ENCODE data around the gene ZNF516.
"Not testable (repeated sequence)": the region's sequence is repeated elsewhere in the genome, so short reads cannot be mapped to it uniquely, and the experiment has no call there.

The ZNF516 gene, protein sequence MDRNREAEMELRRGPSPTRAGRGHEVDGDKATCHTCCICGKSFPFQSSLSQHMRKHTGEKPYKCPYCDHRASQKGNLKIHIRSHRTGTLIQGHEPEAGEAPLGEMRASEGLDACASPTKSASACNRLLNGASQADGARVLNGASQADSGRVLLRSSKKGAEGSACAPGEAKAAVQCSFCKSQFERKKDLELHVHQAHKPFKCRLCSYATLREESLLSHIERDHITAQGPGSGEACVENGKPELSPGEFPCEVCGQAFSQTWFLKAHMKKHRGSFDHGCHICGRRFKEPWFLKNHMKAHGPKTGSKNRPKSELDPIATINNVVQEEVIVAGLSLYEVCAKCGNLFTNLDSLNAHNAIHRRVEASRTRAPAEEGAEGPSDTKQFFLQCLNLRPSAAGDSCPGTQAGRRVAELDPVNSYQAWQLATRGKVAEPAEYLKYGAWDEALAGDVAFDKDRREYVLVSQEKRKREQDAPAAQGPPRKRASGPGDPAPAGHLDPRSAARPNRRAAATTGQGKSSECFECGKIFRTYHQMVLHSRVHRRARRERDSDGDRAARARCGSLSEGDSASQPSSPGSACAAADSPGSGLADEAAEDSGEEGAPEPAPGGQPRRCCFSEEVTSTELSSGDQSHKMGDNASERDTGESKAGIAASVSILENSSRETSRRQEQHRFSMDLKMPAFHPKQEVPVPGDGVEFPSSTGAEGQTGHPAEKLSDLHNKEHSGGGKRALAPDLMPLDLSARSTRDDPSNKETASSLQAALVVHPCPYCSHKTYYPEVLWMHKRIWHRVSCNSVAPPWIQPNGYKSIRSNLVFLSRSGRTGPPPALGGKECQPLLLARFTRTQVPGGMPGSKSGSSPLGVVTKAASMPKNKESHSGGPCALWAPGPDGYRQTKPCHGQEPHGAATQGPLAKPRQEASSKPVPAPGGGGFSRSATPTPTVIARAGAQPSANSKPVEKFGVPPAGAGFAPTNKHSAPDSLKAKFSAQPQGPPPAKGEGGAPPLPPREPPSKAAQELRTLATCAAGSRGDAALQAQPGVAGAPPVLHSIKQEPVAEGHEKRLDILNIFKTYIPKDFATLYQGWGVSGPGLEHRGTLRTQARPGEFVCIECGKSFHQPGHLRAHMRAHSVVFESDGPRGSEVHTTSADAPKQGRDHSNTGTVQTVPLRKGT

GRCh38 chr18:76495006-76495370 lies at the start of gene ZNF516:
Gene ZNF516, minus strand, starts transcription at chr18:76495242. Its CDS starts 52,188 bp downstream, at chr18:76443054.
- TF ChIP-seq CTCF (IDR thresholded peaks at IDR 0.05; ENCODE audit: low read depth, low read length), result no peak
- no peak for DNase-seq (ENCODE audit: extremely low read depth, low read depth)

DNA sequence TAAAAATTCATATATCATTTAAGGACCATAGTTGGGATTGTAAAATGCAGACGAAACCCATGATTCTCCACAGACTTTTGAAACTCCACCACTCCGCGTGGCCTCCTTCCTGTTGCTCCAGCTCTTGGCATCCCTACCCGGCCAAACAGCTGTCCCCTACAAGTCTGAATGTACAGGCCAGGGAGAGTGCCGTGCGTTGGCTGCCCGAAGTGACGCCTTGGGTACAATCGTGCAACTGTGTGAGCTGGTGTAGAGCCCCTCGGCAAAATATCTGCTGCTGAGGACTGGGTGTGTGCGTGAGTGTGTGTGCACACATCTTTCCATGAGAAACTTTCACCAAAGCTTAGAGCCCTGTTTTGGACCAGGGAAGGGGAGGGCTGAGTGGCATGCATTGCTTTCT lies 43.8 kb upstream of the ZNF516 start:
- no peak for DNase-seq (ENCODE audit: extremely low read depth, low read depth)
- no peak for TF ChIP-seq CTCF (IDR thresholded peaks at IDR 0.05; ENCODE audit: low read depth, low read length)

DNA sequence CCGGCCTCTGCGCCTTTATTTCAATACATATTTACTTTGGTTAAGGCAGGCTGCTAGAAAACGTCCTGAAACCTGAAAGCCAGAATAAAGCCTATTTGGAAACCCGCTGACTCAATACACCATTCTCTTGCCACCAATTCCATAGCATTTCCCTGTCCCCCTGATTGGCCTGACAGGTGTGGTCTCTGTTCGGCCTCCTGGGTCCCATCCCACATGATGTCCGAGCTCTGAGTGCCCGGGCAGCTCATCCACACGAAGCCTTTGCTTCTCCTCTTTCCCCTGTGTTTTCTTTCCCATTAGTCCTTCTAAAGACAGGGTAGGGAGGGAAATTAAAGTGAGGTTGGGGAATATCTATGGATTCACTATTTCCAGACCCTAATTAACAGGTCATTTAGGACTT lies 42.6 kb upstream of the ZNF516 start:
- TF ChIP-seq CTCF (IDR thresholded peaks at IDR 0.05; ENCODE audit: low read depth, low read length), result no peak
- no peak for DNase-seq (ENCODE audit: extremely low read depth, low read depth)

DNA sequence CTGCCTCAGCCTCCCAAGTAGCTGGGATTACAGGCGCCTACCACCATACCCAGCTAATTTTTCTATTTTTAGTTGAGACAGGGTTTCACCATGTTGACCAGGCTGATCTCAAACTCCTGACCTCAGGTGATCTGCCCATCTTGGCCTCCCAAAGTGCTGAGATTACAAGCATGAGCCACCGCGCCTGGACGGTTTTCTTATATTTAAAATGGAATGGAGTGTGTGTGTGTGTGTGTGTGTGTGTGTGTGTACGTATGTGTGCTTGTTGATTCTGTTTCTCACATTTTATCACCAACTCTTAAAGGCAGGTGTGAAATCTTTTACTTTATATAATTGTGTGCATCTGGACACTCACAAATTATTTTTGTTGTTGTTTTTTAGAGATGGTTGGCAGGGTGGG lies 41.6 kb upstream of the ZNF516 start:
- DNase-seq (ENCODE audit: extremely low read depth, low read depth), result not testable (repeated sequence)

DNA sequence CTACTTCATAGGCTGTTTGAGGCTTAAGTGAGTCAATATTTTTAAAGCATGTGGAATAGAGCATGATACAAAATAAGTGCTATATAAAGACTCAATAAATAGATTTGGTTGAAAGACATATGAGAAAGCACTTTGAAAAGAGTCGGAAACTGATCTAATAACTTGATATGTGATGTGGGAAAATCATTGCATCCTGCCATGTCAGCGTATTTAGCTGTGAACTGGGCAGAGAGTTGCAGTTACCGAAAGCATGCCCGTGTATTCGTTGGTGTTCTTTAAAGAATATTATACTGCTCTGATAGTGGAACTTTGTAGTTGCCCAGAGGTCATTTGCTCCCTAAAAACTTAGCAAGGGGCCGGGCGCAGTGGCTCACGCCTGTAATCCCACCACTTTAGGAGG lies 37.8 kb upstream of the ZNF516 start:
- no peak for TF ChIP-seq CTCF (IDR thresholded peaks at IDR 0.05; ENCODE audit: low read depth, low read length)
- no peak for DNase-seq (ENCODE audit: extremely low read depth, low read depth)

- DNase-seq (ENCODE audit: extremely low read depth, low read depth), result no peak
- no peak for TF ChIP-seq CTCF (IDR thresholded peaks at IDR 0.05; ENCODE audit: low read depth, low read length)
These were observed 35.8 kb upstream of the ZNF516 start for GRCh38 chr18:76530846-76531245.

DNA sequence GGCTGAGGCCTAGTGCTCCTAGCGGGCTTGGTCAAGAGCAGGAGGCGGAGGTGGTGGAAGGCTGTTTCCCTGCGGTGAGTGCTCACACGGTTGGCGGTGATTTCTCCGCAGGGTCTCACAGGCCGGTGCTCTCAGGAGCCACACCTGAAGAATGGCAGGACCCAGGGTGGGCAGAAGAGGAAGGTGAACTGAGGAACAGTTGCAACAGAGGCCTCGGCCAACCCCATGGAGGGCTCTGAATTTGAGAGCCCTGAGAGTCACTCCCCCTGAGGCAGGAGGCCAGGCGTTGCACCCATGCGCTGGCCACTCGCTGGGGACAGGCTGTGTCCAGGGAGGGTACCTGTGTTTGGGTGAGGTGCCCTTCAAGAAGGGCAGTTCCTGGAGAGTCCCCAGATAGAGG lies 35.3 kb upstream of the ZNF516 start:
- TF ChIP-seq CTCF (IDR thresholded peaks at IDR 0.05; ENCODE audit: low read depth, low read length), result no peak
- no peak for DNase-seq (ENCODE audit: extremely low read depth, low read depth)

Measured in AG09319 (cell line).